Ectodermal cell (in vitro differentiated cells): Measurements from ENCODE around the gene DST. TPM values are rescaled to one million over a fixed set of nuclear protein-coding genes. Genes with fewer than 3 reads are reported as not detected.

Experiments used
- H3K27ac ChIP-seq: 2 replicates; pipeline ENCODE4 v1.7.0; 2013; ENCODE audit warnings: mild to moderate bottlenecking, low read depth, low read length; ENCODE audit not compliant: insufficient read depth, poor library complexity, severe bottlenecking
- H3K27me3 ChIP-seq: 2 replicates; pipeline ENCODE4 v1.7.0; 2013; ENCODE audit warnings: mild to moderate bottlenecking, low read length; ENCODE audit not compliant: insufficient read depth, control insufficient read depth, poor library complexity, severe bottlenecking
- H3K36me3 ChIP-seq: one replicate; pipeline ENCODE4 v1.7.0; 2013; ENCODE audit warnings: low read length; ENCODE audit not compliant: control insufficient read depth, insufficient read depth
- H3K4me1 ChIP-seq: one replicate; pipeline ENCODE4 v1.7.0; 2013; ENCODE audit warnings: low read length; ENCODE audit not compliant: control insufficient read depth, insufficient read depth
- H3K4me3 ChIP-seq: 2 replicates; pipeline ENCODE4 v1.7.0; 2013; ENCODE audit warnings: low read depth, low read length, control low read depth; ENCODE audit not compliant: insufficient read depth
- H3K9me3 ChIP-seq: 2 replicates; pipeline ENCODE4 v1.7.0; 2013; ENCODE audit warnings: mild to moderate bottlenecking, low read length, moderate library complexity; ENCODE audit not compliant: control insufficient read depth
- WGBS, 2 experiments: methylation state at CpG; one replicate each; pipeline ENCODE4 v1.1.7; 2013; ENCODE audit warnings: missing lambda C conversion rate in 2 of 2; 5-methylcytosine and 5-hydroxymethylcytosine counted together
- polyA plus RNA-seq, 4 experiments: library from polyadenylated mRNA; stranded (reverse); fragments of 50-300 nt; gene quantifications; one replicate each; pipeline ENCODE4 v1.2.3, GENCODE V29; 2013

Gene DST
- polyA plus RNA-seq (2013, experiment 1 of 4) = 69.0 TPM
- polyA plus RNA-seq (2013, experiment 2 of 4) = 97.3 TPM
- 57.1 TPM for polyA plus RNA-seq (2013, experiment 3 of 4)
- polyA plus RNA-seq (2013, experiment 4 of 4) = 78.3 TPM

- WGBS, 2 experiments = 93 to 97% methylated on average over 7 of the region's 7 CpGs
- H3K27ac ChIP-seq = no peak within 1 kb of the TSS
- H3K4me3 ChIP-seq = no peak within 1 kb of the TSS
- H3K36me3 ChIP-seq = peaks cover 12% of the 10 kb centered on the region
- no peaks in the 10 kb centered on the region for H3K27me3 ChIP-seq
- no peaks in the 10 kb centered on the region for H3K4me1 ChIP-seq
- no peaks in the 10 kb centered on the region for H3K9me3 ChIP-seq
Measured at GRCh38 chr6:56642366-56643261, at the start of gene DST. Gene DST, minus strand, starts transcription at chr6:56642889.

GRCh38 chr6:56691814-56692213 lies 49.1 kb upstream of the DST start:
- Histone ChIP-seq H3K9me3 (no peaks in the 10 kb centered on the region), H3K36me3 (no peaks in the 10 kb centered on the region), H3K27ac (no peak overlapping the region), H3K4me3 (no peak overlapping the region), H3K4me1 (peaks cover 5% of the 10 kb centered on the region), H3K27me3 (no peaks in the 10 kb centered on the region)
- 100% methylated on average over 1 of the region's 1 CpG for whole genome bisulfite sequencing, 2 experiments

- H3K4me1 ChIP-seq = peaks cover 5% of the 10 kb centered on the region
- no peaks in the 10 kb centered on the region for H3K9me3 ChIP-seq
- no peak overlapping the region for H3K4me3 ChIP-seq
- 88 to 100% methylated on average over 2 of the region's 2 CpGs for WGBS, 2 experiments
- no peak overlapping the region for H3K27ac ChIP-seq
- H3K36me3 ChIP-seq = no peaks in the 10 kb centered on the region
- no peaks in the 10 kb centered on the region for H3K27me3 ChIP-seq
Measured at GRCh38 chr6:56691286-56691595, 48.6 kb upstream of the DST start.

GRCh38 chr6:56690519-56691285 lies 48.0 kb upstream of the DST start:
- Histone ChIP-seq H3K4me3 (no peak overlapping the region), H3K9me3 (no peaks in the 10 kb centered on the region), H3K27me3 (no peaks in the 10 kb centered on the region), H3K36me3 (no peaks in the 10 kb centered on the region), H3K4me1 (peaks cover 5% of the 10 kb centered on the region), H3K27ac (no peak overlapping the region)
- 91 to 93% methylated on average over 4 of the region's 4 CpGs for WGBS, 2 experiments

- 86 to 92% methylated on average over 1 of the region's 1 CpG for WGBS, 2 experiments
- no peaks in the 10 kb centered on the region for H3K9me3 ChIP-seq
- H3K36me3 ChIP-seq = no peaks in the 10 kb centered on the region
- no peak overlapping the region for H3K27ac ChIP-seq
- H3K27me3 ChIP-seq = no peaks in the 10 kb centered on the region
- no peak overlapping the region for H3K4me3 ChIP-seq
- peaks cover 5% of the 10 kb centered on the region for H3K4me1 ChIP-seq
Measured at GRCh38 chr6:56689663-56690062, 47.0 kb upstream of the DST start.

- H3K9me3 ChIP-seq = no peaks in the 10 kb centered on the region
- H3K27ac ChIP-seq = no peak overlapping the region
- H3K27me3 ChIP-seq = no peaks in the 10 kb centered on the region
- no peak overlapping the region for H3K4me3 ChIP-seq
- no peaks in the 10 kb centered on the region for H3K36me3 ChIP-seq
- H3K4me1 ChIP-seq = peaks cover 5% of the 10 kb centered on the region
- 95 to 100% methylated on average over 3 of the region's 3 CpGs for WGBS, 2 experiments
Measured at GRCh38 chr6:56689114-56689513, 46.4 kb upstream of the DST start.

- Histone ChIP-seq H3K9me3 (no peaks in the 10 kb centered on the region), H3K36me3 (no peaks in the 10 kb centered on the region), H3K27me3 (no peaks in the 10 kb centered on the region), H3K4me1 (peaks cover 5% of the 10 kb centered on the region), H3K27ac (no peak overlapping the region), H3K4me3 (no peak overlapping the region)
- 92 to 93% methylated on average over 1 to 2 of the region's 2 CpGs for WGBS, 2 experiments
Measured at GRCh38 chr6:56688521-56688920, 45.8 kb upstream of the DST start.

GRCh38 chr6:56687551-56687950 lies 44.9 kb upstream of the DST start:
- Histone ChIP-seq H3K4me1 (no peaks in the 10 kb centered on the region), H3K4me3 (no peak overlapping the region), H3K36me3 (no peaks in the 10 kb centered on the region), H3K27me3 (no peaks in the 10 kb centered on the region), H3K27ac (no peak overlapping the region), H3K9me3 (no peaks in the 10 kb centered on the region)
- no CpG with 5 or more reads among the region's 1 CpG for WGBS, 2 experiments

- 86 to 100% methylated on average over 2 of the region's 2 CpGs for WGBS, 2 experiments
- Histone ChIP-seq H3K27ac (no peak overlapping the region), H3K9me3 (no peaks in the 10 kb centered on the region), H3K4me3 (no peak overlapping the region), H3K4me1 (no peaks in the 10 kb centered on the region), H3K27me3 (no peaks in the 10 kb centered on the region), H3K36me3 (no peaks in the 10 kb centered on the region)
Measured at GRCh38 chr6:56686429-56686828, 43.7 kb upstream of the DST start.

- H3K9me3 ChIP-seq = no peaks in the 10 kb centered on the region
- H3K27ac ChIP-seq = no peak overlapping the region
- H3K27me3 ChIP-seq = no peaks in the 10 kb centered on the region
- H3K36me3 ChIP-seq = no peaks in the 10 kb centered on the region
- H3K4me1 ChIP-seq = no peaks in the 10 kb centered on the region
- WGBS, 2 experiments = 90 to 96% methylated on average over 1 to 2 of the region's 2 CpGs
- no peak overlapping the region for H3K4me3 ChIP-seq
Measured at GRCh38 chr6:56685994-56686393, 43.3 kb upstream of the DST start.
